ENCODE measurements around the gene SMAD2.
"Not testable (repeated sequence)": the region's sequence is repeated elsewhere in the genome, so short reads cannot be mapped to it uniquely, and the experiment has no call there.

SMAD2 gene

DNA sequence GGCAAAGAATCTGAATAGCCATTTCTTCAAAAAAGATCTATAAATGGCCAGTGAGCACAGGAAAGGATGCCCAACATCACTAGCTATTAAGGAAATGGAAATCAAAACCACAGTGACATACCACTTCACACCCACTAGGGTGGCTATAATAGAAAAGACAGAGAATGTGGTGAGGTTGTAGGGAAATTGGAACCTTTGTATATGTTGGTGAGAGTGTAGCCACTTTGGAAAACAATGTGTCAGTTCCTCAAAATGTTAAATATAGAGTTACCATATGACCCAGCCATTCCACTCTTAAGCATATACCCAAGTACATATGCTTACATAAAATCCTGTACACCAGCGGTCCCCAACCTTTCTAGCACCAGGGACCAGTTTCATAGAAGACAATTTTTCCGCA, 152.8 kb downstream of the SMAD2 start:
- POLR2A ChIA-PET = no interaction called here
- no peak for DNase-seq (ENCODE audit: extremely low spot score)
- CTCF ChIA-PET = interaction anchor here (0.8 to 2.1 kb wide), 4 partner anchors 10 to 253 kb away, joined by 3 to 8 read pairs (median 3); no protein-coding TSS in a partner anchor
- TF ChIP-seq, protein P1, sequence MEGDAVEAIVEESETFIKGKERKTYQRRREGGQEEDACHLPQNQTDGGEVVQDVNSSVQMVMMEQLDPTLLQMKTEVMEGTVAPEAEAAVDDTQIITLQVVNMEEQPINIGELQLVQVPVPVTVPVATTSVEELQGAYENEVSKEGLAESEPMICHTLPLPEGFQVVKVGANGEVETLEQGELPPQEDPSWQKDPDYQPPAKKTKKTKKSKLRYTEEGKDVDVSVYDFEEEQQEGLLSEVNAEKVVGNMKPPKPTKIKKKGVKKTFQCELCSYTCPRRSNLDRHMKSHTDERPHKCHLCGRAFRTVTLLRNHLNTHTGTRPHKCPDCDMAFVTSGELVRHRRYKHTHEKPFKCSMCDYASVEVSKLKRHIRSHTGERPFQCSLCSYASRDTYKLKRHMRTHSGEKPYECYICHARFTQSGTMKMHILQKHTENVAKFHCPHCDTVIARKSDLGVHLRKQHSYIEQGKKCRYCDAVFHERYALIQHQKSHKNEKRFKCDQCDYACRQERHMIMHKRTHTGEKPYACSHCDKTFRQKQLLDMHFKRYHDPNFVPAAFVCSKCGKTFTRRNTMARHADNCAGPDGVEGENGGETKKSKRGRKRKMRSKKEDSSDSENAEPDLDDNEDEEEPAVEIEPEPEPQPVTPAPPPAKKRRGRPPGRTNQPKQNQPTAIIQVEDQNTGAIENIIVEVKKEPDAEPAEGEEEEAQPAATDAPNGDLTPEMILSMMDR (IDR thresholded peaks at IDR 0.05; ENCODE audit: control extremely low read depth, extremely low read depth, low read depth, missing control alignments) = no peak

DNA sequence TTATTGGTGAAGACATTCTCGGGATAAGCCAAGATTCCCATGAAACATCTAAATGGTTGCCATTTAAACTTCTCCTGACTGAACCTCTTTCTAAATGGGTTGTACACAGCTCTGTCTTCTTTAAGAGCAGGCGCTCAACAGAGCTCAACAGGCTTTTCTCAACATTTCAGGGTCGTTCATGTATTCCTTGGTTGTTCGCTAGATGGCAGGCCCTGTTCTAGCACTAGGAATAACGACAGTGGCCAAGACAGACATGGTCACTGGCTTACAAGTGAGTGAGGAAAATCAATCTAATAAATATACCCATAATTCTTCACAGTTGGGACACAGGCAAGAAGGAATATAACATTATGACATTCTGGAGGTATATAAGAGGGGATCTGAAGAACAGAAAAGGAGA, 154.5 kb downstream of the SMAD2 start:
- CTCF ChIA-PET = interaction anchor here (0.9 to 2.1 kb wide), 4 partner anchors 12 to 255 kb away, joined by 3 to 8 read pairs (median 4); no protein-coding TSS in a partner anchor
- POLR2A ChIA-PET = interaction anchor here (0.5 kb wide), 1 partner anchor 155 kb away, joined by 3 read pairs; no protein-coding TSS in a partner anchor
- TF ChIP-seq, protein P1 (IDR thresholded peaks at IDR 0.05; ENCODE audit: control extremely low read depth, extremely low read depth, low read depth, missing control alignments) = no peak
- no peak for DNase-seq (ENCODE audit: extremely low spot score)

DNA sequence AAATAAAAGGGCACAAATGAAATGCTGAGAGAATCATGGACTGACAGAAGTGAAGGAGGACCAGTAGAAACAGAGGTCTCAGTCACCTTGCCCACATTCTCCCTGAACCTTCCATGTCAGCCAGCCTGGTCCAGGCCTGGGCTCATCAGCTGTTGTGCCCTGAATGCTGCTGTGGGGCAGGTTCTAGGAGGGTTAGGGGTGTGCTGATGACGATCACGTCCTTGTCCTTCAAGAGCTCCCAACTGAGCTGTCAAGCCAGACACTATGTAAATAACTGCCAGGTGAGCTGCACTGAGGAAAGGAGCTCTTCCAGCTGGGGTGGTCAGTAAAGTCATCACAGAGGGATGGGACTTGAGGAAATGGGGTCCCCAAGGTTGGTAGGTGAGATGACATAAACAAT, 156.5 kb downstream of the SMAD2 start:
- TF ChIP-seq, protein P1 (IDR thresholded peaks at IDR 0.05; ENCODE audit: control extremely low read depth, extremely low read depth, low read depth, missing control alignments) = no peak
- CTCF ChIA-PET = interaction anchor here (1.0 to 1.1 kb wide), 2 partner anchors 19 to 224 kb away, joined by 3 read pairs; no protein-coding TSS in a partner anchor
- POLR2A ChIA-PET = no interaction called here

DNA sequence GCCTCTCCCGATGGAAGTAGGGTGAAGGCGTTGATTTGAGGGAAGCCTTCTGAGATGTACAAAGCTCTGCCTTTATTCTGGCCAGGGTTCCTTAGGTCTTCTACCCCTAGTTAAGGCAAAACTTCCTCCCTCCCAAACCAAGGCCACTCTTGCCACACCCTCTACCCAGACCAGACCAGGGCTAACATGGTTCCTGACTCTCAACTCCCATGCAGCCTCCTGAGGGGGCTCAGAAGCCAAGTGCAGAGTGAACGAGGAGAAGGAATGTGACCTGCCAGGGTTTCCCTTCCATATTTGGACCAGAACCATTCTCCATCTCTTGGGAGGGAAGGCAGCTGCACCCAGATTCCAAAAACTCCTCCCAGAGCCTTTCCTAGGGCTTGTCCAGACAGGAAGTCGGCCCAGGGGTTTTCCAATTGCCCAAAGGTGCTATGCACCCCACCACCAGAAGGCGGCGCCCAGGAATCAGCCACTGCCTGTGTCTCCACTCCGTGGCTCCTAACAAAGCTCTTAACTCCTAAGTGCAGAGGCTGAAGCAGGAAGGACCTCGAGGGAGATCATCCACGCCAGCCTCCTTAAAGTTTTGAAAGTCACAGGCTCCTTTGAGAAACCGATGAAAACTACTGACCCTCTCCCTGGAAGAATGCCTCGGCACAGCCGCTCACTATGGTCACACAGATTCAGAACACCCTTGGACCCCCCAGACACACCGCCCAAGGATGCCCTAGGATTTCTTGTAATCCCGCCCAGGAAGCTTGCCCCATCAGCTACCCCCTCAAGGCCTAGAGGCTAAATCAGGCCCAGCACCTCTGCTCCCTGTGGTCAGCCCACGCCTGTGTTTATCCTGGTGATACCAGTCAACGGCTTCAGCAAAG, 157.8 kb downstream of the SMAD2 start:
- ChIA-PET POLR2A (no interaction called here), CTCF (interaction anchor here (0.6 to 4.3 kb wide), 25 partner anchors 9 to 690 kb away, joined by 3 to 41 read pairs (median 4); no protein-coding TSS in a partner anchor)
- peak; percentile 62 for DNase-seq (ENCODE audit: extremely low spot score)
- TF ChIP-seq, protein P1 (IDR thresholded peaks at IDR 0.05; ENCODE audit: control extremely low read depth, extremely low read depth, low read depth, missing control alignments) = peak; percentile 98

More for the DNA sequence above, 156.5 kb downstream of the SMAD2 start:
- DNase-seq (ENCODE audit: extremely low spot score) = no peak

DNA sequence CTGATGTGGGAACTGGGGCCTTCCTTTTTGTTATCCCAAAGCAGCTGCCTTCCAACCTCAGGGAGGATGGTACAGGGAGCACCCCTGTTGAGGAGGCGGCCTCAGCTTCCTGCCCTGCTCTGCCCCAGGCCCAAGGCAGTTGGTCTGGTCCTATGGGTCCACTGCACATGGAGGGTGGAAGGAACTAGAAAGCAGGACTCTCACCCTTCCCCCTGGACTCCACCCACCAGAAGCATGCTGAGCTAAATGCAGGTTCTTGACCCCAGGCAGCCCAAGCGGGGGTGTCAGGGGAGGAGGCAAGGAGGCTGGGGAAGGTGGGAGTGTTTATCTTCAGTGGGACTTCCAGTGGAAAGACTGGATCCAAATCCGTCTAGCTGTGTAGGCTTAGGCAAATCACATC, 158.5 kb downstream of the SMAD2 start:
- CTCF ChIA-PET = interaction anchor here (0.6 to 4.3 kb wide), 17 partner anchors 8 to 674 kb away, joined by 3 to 41 read pairs (median 6); no protein-coding TSS in a partner anchor
- DNase-seq (ENCODE audit: extremely low spot score) = no peak
- TF ChIP-seq, protein P1 (IDR thresholded peaks at IDR 0.05; ENCODE audit: control extremely low read depth, extremely low read depth, low read depth, missing control alignments) = no peak
- POLR2A ChIA-PET = no interaction called here

DNA sequence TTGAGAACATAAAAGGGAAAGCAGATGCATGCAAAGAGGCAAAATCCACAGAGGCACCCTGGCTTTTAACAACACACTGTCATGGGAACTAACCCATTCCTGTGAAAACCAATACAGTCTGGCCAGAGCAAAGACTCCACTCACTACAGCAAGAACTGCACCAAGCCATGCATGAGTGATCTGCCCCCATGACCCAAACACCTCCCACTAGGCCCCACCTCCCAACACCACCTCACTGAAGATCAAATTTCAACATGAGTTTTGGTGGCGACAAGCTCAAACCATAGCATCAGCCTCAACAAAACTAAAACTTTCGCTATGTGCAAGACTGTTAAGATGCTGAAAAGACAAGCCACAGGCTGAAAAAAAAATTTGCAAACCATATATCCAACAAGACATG, 162.8 kb downstream of the SMAD2 start:
- no peak for DNase-seq (ENCODE audit: extremely low spot score)
- TF ChIP-seq, protein P1 (IDR thresholded peaks at IDR 0.05; ENCODE audit: control extremely low read depth, extremely low read depth, low read depth, missing control alignments) = no peak
- ChIA-PET POLR2A (no interaction called here), CTCF (interaction anchor here (1.0 to 1.5 kb wide), 4 partner anchors 11 to 552 kb away, joined by 3 to 4 read pairs (median 3); no protein-coding TSS in a partner anchor)

DNA sequence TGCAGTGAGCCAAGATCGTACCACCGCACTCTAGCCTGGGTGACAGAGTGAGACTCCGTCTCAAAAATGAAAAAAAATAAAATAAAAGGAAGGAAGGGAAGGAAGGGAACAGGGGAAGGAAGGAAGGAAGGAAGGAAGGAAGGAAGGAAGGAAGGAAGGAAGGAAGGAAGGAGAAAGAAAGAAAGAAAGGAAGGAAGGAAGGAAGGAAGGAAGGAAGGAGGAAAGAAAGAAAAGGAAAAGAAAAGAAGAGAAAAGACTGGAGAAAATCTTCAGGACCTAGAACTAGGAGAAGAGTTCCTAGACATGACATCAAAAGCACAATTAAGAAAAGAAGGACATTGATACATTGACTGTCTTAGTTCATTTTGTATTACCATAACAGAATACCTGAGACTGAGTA, 163.3 kb downstream of the SMAD2 start:
- DNase-seq (ENCODE audit: extremely low spot score); POLR2A ChIA-PET: not testable (repeated sequence)
- CTCF ChIA-PET = interaction anchor here (1.0 to 1.5 kb wide), 4 partner anchors 11 to 552 kb away, joined by 3 to 4 read pairs (median 3); no protein-coding TSS in a partner anchor

Data from GM10248 (cell line).